K562 (cell line): ENCODE measurements around the gene MARVELD1. TPM values are rescaled to one million over a fixed set of nuclear protein-coding genes. Genes with fewer than 3 reads are reported as not detected.

ENCODE experiments used
- E2F6 ChIP-seq, 2 experiments: IDR thresholded peaks; 2 replicates each; pipeline ENCODE4 v1.6.1; 2011; ENCODE audit warnings: borderline replicate concordance in 1 of 2, control low read depth in 1 of 2, low read depth in 1 of 2, low read length in 1 of 2, mild to moderate bottlenecking in 1 of 2, mixed read lengths in 1 of 2, moderate library complexity in 1 of 2; ENCODE audit not compliant: insufficient read depth in 1 of 2, insufficient read length in 1 of 2, poor library complexity in 1 of 2, severe bottlenecking in 1 of 2; ENCODE audit errors: extremely low read depth in 1 of 2
- HDAC1 ChIP-seq, 2 experiments: fragments of 450-650 bp; IDR thresholded peaks; 2 replicates each; pipeline ENCODE4 v1.6.1; 2016 to 2017; ENCODE audit warnings: inconsistent platforms in 1 of 2, mild to moderate bottlenecking in 1 of 2, moderate library complexity in 1 of 2
- SMARCA4 ChIP-seq: fragments of 450-650 bp; IDR thresholded peaks from 2 replicates; pipeline ENCODE4 v1.6.1; 2016
- TOE1 ChIP-seq, 2 experiments: fragments of 450-650 bp in 1 of 2; sonication (generic) in 1 of 2; formaldehyde crosslinking in 1 of 2; IDR thresholded peaks; 2 replicates each; pipeline versions ENCODE4 v1.7.1 to v1.8.0; 2016 to 2022; ENCODE audit warnings: borderline replicate concordance in 2 of 2, mild to moderate bottlenecking in 2 of 2, antibody characterized with exemption in 1 of 2, inconsistent platforms in 1 of 2, low read depth in 1 of 2, missing genetic modification reagents in 1 of 2, moderate library complexity in 1 of 2
- ZBTB2 ChIP-seq: fragments of 450-650 bp; IDR thresholded peaks from 2 replicates; pipeline ENCODE4 v1.6.1; 2016; ENCODE audit warnings: antibody characterized with exemption
- ZBTB40 ChIP-seq, 2 experiments: fragments of 450-650 bp in 1 of 2; sonication (generic) in 1 of 2; formaldehyde crosslinking in 1 of 2; IDR thresholded peaks; 2 replicates each; pipeline versions ENCODE4 v1.7.1 to v1.9.0; 2016 to 2022; ENCODE audit warnings: inconsistent platforms in 1 of 2, mild to moderate bottlenecking in 1 of 2, missing genetic modification reagents in 1 of 2
- ZNF23 ChIP-seq: fragments of 250-450 bp; sonication (Bioruptor Pico); IDR thresholded peaks from 2 replicates; pipeline ENCODE4 v1.4.0; 2020; ENCODE audit warnings: mild to moderate bottlenecking
- polyA plus RNA-seq, 8 experiments: library from polyadenylated mRNA; depleted of rRNA in 4 of 8; stranded (reverse) in 5 of 8; unstranded in 3 of 8; fragments of >200 nt; fragmentation: Nextera tagmentation in 2 of 8; fragmentation: Illumina TruSeq in 1 of 8; extraction: Ambion mirVana in 2 of 8; extraction: Trizol in 1 of 8; gene quantifications; 2 replicates each; pipeline versions ENCODE4 v1.2.1 to v1.2.3, GENCODE V29; 2011 to 2014; ENCODE audit warnings: inconsistent platforms in 1 of 8, missing spikeins in 1 of 8
- total RNA-seq, 7 experiments: library from RNA; depleted of rRNA in 6 of 7; stranded (reverse); fragments of >200 nt in 6 of 7; fragmentation: Illumina TruSeq in 2 of 7; extraction: Trizol in 2 of 7; gene quantifications; 2 replicates each; pipeline versions ENCODE4 v1.2.1 to v1.2.3, GENCODE V29; 2011 to 2021; ENCODE audit warnings: low replicate concordance in 1 of 7

Gene MARVELD1
- total and polyA plus RNA-seq, 9 of the 15 experiments (the other 6 are each of a cell fraction or from before 2014, with no cell fraction given), result 2.7 to 12.5 (median 5.3) TPM

- TF ChIP-seq E2F6 (IDR thresholded peaks at IDR 0.05; ENCODE audit: borderline replicate concordance in 1 of 2, extremely low read depth in 1 of 2, insufficient read depth in 1 of 2, insufficient read length in 1 of 2, low read depth in 1 of 2, low read length in 1 of 2, poor library complexity in 1 of 2, severe bottlenecking in 1 of 2), result no peak
- peak; percentile 5; the same call in 1 of the 2 replicates for TF ChIP-seq TOE1 (IDR thresholded peaks at IDR 0.05; ENCODE audit: borderline replicate concordance)
- TF ChIP-seq TOE1 (CRISPR knock-in tag; IDR thresholded peaks at IDR 0.05; ENCODE audit: borderline replicate concordance, low read depth), result no peak
- TF ChIP-seq ZNF23, result no peak
- no peak for TF ChIP-seq ZBTB2
- TF ChIP-seq ZBTB40 (IDR thresholded peaks at IDR 0.05), result no peak
- no peak for TF ChIP-seq ZBTB40 (CRISPR knock-in tag; IDR thresholded peaks at IDR 0.05)
- TF ChIP-seq HDAC1 (IDR thresholded peaks at IDR 0.05), result no peak
- no peak for TF ChIP-seq SMARCA4
These were observed 25.4 kb upstream of the MARVELD1 start (continued) for GRCh38 chr10:97687785-97688781.
